ENCODE measurements around the gene MAGI1.
"Not testable (repeated sequence)": the region's sequence is repeated elsewhere in the genome, so short reads cannot be mapped to it uniquely, and the experiment has no call there.

MAGI1 gene

GRCh38 chr3:66033241-66034138 lies 5.2 kb downstream of the MAGI1 start:
- peaks cover 14% of the 10 kb centered on the region for H3K4me1 ChIP-seq (ENCODE audit: insufficient read depth, low read length)
- no peaks in the 10 kb centered on the region for H3K9me3 ChIP-seq (ENCODE audit: control insufficient read depth, insufficient read depth, low read length)
- no peaks in the 10 kb centered on the region for H3K36me3 ChIP-seq (ENCODE audit: insufficient read depth, low read length)
- H3K9ac ChIP-seq (ENCODE audit: low read depth, low read length): no peak overlapping the region

- Histone ChIP-seq H3K36me3 (ENCODE audit: insufficient read depth, low read length) (no peaks in the 10 kb centered on the region), H3K9ac (ENCODE audit: low read depth, low read length) (no peak overlapping the region), H3K4me1 (ENCODE audit: insufficient read depth, low read length) (peaks cover 20% of the 10 kb centered on the region), H3K9me3 (ENCODE audit: control insufficient read depth, insufficient read depth, low read length) (no peaks in the 10 kb centered on the region)
Measured at GRCh38 chr3:66031102-66031698, 7.5 kb downstream of the MAGI1 start.

GRCh38 chr3:66029443-66029842 lies 9.3 kb downstream of the MAGI1 start:
- Histone ChIP-seq H3K36me3 (ENCODE audit: insufficient read depth, low read length) (no peaks in the 10 kb centered on the region), H3K9me3 (ENCODE audit: control insufficient read depth, insufficient read depth, low read length) (no peaks in the 10 kb centered on the region), H3K9ac (ENCODE audit: low read depth, low read length) (no peak overlapping the region)

GRCh38 chr3:66029014-66029413 lies 9.7 kb downstream of the MAGI1 start:
- no peak overlapping the region for H3K9ac ChIP-seq (ENCODE audit: low read depth, low read length)
- no peaks in the 10 kb centered on the region for H3K36me3 ChIP-seq (ENCODE audit: insufficient read depth, low read length)
- H3K9me3 ChIP-seq (ENCODE audit: control insufficient read depth, insufficient read depth, low read length): no peaks in the 10 kb centered on the region
- H3K4me1 ChIP-seq (ENCODE audit: insufficient read depth, low read length): peaks cover 15% of the 10 kb centered on the region; the same call in 1 of the 2 replicates

More at GRCh38 chr3:66029443-66029842, 9.3 kb downstream of the MAGI1 start:
- peaks cover 14% of the 10 kb centered on the region; the same call in 1 of the 2 replicates for H3K4me1 ChIP-seq (ENCODE audit: insufficient read depth, low read length)

DNA sequence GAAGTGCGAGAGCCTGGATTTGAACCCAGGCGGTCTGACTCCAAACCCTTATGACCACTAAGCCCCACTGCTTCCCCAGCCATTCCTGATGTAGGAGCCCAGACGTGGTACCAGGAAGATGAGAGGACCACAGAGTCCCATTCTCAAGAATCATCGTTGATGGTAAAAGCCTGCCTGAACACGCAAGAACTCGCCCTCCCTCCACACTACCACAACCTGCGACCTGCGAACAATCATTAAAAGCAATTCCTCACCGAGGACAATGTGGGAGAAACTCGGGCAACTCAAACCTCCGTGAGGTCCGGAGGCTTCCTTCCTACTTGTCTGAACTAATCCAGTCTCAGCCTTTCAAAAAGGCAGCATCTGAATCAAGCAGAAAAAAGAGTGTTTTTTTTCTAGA lies 10.3 kb downstream of the MAGI1 start:
- Histone ChIP-seq H3K4me1 (ENCODE audit: insufficient read depth, low read length) (peaks cover 20% of the 10 kb centered on the region), H3K9me3 (ENCODE audit: control insufficient read depth, insufficient read depth, low read length) (no peaks in the 10 kb centered on the region), H3K9ac (ENCODE audit: low read depth, low read length) (no peak overlapping the region), H3K36me3 (ENCODE audit: insufficient read depth, low read length) (no peaks in the 10 kb centered on the region)

GRCh38 chr3:66027099-66027498 lies 11.6 kb downstream of the MAGI1 start:
- peaks cover 32% of the 10 kb centered on the region for H3K4me1 ChIP-seq (ENCODE audit: insufficient read depth, low read length)
- H3K9ac ChIP-seq (ENCODE audit: low read depth, low read length); H3K9me3 ChIP-seq (ENCODE audit: control insufficient read depth, insufficient read depth, low read length); H3K36me3 ChIP-seq (ENCODE audit: insufficient read depth, low read length): not testable (repeated sequence)

DNA sequence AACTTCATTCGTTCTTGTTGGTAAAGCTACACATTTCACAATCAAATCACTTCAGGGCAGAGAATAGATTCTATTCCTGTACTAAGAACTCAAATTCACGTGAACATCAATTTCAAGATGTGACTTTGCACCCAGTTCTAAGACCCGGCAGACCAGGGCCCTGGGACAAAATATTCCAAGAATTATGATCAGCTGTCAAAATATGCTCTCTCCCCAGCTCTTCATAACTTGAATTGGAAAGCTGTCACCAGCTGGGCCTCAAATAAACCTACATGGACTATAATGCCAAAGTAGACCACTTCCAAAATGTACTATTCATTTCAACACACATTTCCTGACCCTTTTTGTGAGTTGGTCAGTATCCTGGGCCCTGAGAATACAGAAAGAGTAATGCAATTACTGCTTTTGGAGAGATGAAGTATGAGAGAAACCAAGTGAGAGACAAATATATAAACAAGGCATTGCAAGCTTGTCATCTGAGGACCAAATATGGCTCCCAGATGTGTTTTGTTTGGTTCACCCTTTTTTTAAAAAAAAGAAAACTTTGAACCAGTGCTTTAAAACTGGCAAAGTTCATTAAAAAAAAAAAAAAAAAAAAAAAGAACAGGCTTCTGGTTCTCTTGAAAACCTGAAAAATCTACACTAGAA lies 14.9 kb downstream of the MAGI1 start:
- Histone ChIP-seq H3K36me3 (ENCODE audit: insufficient read depth, low read length) (no peaks in the 10 kb centered on the region), H3K4me1 (ENCODE audit: insufficient read depth, low read length) (peaks cover 40% of the 10 kb centered on the region), H3K9ac (ENCODE audit: low read depth, low read length) (no peak overlapping the region), H3K9me3 (ENCODE audit: control insufficient read depth, insufficient read depth, low read length) (no peaks in the 10 kb centered on the region)

- Histone ChIP-seq H3K4me1 (ENCODE audit: insufficient read depth, low read length) (peaks cover 38% of the 10 kb centered on the region), H3K9me3 (ENCODE audit: control insufficient read depth, insufficient read depth, low read length) (no peaks in the 10 kb centered on the region), H3K9ac (ENCODE audit: low read depth, low read length) (no peak overlapping the region), H3K36me3 (ENCODE audit: insufficient read depth, low read length) (no peaks in the 10 kb centered on the region)
Measured at GRCh38 chr3:66023229-66023628, 15.5 kb downstream of the MAGI1 start.

DNA sequence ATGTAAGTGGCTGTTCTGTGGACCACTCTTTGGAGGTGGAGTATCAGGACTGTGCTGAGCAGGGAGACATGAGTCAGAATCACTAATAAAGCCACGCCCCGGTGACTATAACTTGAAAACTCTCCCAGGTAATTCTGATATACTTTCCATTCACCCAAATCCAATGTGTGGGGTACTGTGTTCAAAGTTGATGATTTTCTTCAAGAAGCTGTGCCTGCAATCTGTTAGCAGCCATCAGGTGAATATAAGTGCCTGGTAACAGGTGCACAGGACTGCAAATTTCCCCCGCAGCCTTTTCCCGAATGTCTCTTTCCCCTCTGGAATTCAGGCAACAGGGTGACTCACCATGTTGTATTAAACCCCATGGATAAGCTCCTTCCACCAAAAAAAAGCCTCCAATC lies 17.0 kb downstream of the MAGI1 start:
- Histone ChIP-seq H3K9me3 (ENCODE audit: control insufficient read depth, insufficient read depth, low read length) (no peaks in the 10 kb centered on the region), H3K9ac (ENCODE audit: low read depth, low read length) (no peak overlapping the region), H3K36me3 (ENCODE audit: insufficient read depth, low read length) (no peaks in the 10 kb centered on the region), H3K4me1 (ENCODE audit: insufficient read depth, low read length) (peaks cover 48% of the 10 kb centered on the region)

- H3K4me1 ChIP-seq (ENCODE audit: insufficient read depth, low read length): peaks cover 42% of the 10 kb centered on the region
- H3K36me3 ChIP-seq (ENCODE audit: insufficient read depth, low read length): no peaks in the 10 kb centered on the region
- H3K9ac ChIP-seq (ENCODE audit: low read depth, low read length): no peak overlapping the region
- H3K9me3 ChIP-seq (ENCODE audit: control insufficient read depth, insufficient read depth, low read length): no peaks in the 10 kb centered on the region
Measured at GRCh38 chr3:66019896-66020295, 18.8 kb downstream of the MAGI1 start.

DNA sequence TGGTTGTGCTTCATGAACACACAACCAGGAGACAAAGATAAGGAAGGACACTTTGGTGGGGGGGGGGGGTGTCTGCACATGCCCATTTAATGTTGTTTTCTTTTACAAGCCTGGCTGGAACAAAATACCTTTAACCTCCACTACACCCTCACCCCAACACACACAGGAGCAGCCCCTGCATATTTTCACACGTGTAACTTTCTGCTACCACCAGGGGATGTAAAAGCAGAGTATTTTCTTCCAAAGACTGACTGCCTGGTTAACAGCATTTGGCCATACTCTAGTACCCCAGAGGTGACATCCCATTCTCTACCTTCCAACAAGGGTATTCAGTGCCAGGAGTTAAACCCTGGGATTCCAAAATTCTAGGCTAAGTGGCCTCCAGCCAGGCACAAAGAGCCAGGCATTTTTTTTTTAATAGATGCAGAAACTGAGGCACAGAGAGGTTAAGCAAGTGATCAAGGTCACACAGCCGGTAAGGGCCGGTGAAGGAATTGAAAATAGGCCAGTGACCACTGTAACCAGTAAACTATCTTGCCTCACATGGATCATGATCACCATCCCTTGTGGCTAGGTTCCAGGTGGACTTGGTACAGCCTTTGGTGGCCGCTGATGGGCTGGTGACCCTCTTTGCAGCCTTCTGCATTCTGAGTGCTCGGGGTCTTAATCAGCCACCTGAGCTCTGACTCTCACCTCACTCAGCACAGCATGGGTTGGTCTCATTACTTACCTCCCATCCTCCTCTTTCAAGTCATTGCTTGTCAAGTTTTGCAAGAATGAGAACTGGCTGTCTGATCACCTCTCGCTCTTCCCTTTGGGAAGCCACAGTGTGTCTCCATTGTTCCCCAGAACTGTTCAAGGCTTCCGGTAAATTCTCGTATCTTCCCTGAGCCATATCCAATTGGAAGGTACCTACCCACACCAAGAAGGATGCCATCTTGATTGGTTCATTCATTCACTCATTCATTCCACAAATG lies 20.4 kb downstream of the MAGI1 start:
- H3K36me3 ChIP-seq (ENCODE audit: insufficient read depth, low read length): no peaks in the 10 kb centered on the region
- H3K9ac ChIP-seq (ENCODE audit: low read depth, low read length): no peak overlapping the region
- peaks cover 35% of the 10 kb centered on the region for H3K4me1 ChIP-seq (ENCODE audit: insufficient read depth, low read length)
- H3K9me3 ChIP-seq (ENCODE audit: control insufficient read depth, insufficient read depth, low read length): no peaks in the 10 kb centered on the region

- H3K9ac ChIP-seq (ENCODE audit: low read depth, low read length): no peak overlapping the region
- no peaks in the 10 kb centered on the region for H3K36me3 ChIP-seq (ENCODE audit: insufficient read depth, low read length)
- H3K4me1 ChIP-seq (ENCODE audit: insufficient read depth, low read length): peaks cover 28% of the 10 kb centered on the region
- H3K9me3 ChIP-seq (ENCODE audit: control insufficient read depth, insufficient read depth, low read length): no peaks in the 10 kb centered on the region
Measured at GRCh38 chr3:66017591-66017990, 21.1 kb downstream of the MAGI1 start.

DNA sequence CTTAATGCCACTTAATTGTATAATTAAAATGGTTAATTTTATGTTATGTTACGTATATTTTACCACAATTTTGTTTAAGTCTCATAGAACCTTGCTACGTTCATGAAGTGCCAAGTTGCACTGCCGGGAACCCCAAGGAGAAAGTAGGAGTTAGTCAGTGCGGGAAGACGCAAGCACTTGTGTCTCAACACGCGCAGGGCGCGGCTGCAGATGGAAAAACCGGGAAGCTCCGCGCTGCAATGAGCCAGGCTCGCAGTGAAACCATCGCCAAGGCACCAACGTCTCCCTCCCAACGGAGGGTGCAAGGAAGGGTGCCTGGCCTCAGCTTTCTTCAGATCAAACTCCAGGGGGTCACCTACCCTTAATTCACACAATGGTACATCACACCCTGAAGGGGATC lies 21.6 kb downstream of the MAGI1 start:
- no peaks in the 10 kb centered on the region for H3K36me3 ChIP-seq (ENCODE audit: insufficient read depth, low read length)
- no peaks in the 10 kb centered on the region for H3K9me3 ChIP-seq (ENCODE audit: control insufficient read depth, insufficient read depth, low read length)
- H3K9ac ChIP-seq (ENCODE audit: low read depth, low read length): no peak overlapping the region
- H3K4me1 ChIP-seq (ENCODE audit: insufficient read depth, low read length): peaks cover 24% of the 10 kb centered on the region

DNA sequence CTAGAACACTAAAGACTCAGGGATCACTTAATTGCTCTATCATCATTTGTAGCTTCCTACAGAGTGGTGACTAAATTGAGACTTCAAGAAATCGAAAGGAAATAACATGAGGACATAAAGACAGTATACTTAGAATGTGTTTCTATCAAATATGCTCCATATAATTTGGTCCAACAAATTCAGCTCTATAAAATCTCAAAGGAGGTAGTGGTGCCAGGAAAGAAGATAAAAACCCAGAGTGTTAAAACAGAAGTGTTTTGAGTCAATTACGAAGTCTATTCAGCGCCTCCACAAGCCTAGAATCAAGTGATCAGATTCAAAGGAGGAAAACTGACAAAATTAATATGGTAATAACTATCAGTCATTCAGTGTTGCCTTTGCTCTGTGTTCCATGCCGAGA lies 22.9 kb downstream of the MAGI1 start:
- Histone ChIP-seq H3K9ac (ENCODE audit: low read depth, low read length) (no peak overlapping the region), H3K9me3 (ENCODE audit: control insufficient read depth, insufficient read depth, low read length) (no peaks in the 10 kb centered on the region), H3K36me3 (ENCODE audit: insufficient read depth, low read length) (no peaks in the 10 kb centered on the region), H3K4me1 (ENCODE audit: insufficient read depth, low read length) (peaks cover 29% of the 10 kb centered on the region)
